GM18526 (cell line): Measurements from ENCODE around the gene HEYL.

Experiments
- POLR2A ChIP-seq: IDR thresholded peaks from 3 replicates; pipeline ENCODE4 v1.6.1; 2011; ENCODE audit not compliant: insufficient read length; ENCODE audit errors: extremely low read depth

Gene HEYL

DNA sequence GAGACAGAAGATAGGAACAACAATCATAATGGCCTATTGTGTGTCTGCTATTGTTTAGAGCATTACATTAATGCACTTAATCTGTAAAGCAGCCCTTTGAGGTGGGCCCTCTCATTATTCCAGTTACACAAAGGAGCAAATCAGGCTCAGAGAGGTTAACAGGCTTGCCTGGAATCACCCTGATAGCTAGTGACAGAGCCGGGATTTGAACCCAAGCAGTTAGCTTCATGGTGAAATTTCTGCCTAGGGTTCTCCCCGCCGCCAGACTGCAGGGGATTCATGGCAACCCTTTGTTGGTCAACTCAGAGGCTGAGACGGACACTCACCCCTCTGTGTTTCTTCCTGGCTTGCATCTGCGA lies 7.1 kb downstream of the HEYL start:
- TF ChIP-seq POLR2A, result no peak

- no peak for TF ChIP-seq POLR2A
Observed at GRCh38 chr1:39631361-39632322, 7.8 kb downstream of the HEYL start.

DNA sequence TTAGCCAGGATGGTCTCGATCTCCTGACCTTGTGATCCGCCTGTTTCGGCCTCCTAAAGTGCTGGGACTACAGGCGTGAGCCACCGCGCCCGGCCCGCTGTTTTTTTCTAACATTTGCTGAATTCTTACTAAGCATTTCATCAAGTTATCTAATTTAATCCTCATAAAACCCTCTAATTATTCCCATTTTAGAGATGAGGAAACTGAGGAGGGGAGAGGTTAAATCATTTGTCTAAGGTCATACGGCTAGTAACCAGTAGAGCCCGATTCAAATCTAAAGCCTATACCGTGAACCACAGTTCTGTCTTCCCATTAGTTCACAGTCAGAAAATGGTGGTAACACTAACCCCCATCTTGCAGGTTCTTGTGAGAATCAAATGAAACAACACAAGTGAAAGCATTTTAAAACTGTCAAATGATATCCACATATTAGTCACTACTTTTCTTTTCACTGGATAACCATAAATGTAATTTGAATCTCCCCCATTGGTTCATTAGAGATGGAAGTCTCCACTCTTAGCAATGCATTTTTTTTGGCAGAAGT lies 10.6 kb downstream of the HEYL start:
- TF ChIP-seq POLR2A, result no peak

GRCh38 chr1:39626646-39627045 lies 12.8 kb downstream of the HEYL start:
- TF ChIP-seq POLR2A, result no peak

- TF ChIP-seq POLR2A, result no peak
Observed at GRCh38 chr1:39625462-39626273, 13.8 kb downstream of the HEYL start.

DNA sequence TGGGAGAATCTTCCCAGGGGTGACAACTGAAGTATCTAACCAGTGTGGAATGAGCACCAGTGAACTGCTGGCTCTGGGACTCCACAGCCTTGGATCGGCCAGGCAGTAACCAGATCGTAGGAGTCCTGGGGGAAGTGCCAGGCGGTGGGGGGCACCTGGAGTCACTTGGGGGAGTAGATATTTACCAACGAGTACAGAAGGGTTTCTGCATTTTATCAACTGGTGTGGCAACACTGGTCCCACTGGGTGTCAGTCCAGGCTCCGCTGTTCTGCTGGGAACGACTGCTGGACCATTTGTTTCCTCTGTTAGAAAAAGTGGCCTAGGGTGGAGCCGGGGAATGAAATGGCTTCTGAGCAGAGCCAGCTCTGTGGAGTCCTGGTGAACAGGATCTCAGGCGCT lies 14.4 kb downstream of the HEYL start:
- TF ChIP-seq POLR2A, result no peak

- no peak for TF ChIP-seq POLR2A
Observed at GRCh38 chr1:39623053-39623452, 16.4 kb downstream of the HEYL start.

- TF ChIP-seq POLR2A, result no peak
Observed at GRCh38 chr1:39622427-39622826, 17.0 kb downstream of the HEYL start.

- TF ChIP-seq POLR2A, result no peak
Observed at GRCh38 chr1:39620659-39621165, 18.7 kb downstream of the HEYL start.

DNA sequence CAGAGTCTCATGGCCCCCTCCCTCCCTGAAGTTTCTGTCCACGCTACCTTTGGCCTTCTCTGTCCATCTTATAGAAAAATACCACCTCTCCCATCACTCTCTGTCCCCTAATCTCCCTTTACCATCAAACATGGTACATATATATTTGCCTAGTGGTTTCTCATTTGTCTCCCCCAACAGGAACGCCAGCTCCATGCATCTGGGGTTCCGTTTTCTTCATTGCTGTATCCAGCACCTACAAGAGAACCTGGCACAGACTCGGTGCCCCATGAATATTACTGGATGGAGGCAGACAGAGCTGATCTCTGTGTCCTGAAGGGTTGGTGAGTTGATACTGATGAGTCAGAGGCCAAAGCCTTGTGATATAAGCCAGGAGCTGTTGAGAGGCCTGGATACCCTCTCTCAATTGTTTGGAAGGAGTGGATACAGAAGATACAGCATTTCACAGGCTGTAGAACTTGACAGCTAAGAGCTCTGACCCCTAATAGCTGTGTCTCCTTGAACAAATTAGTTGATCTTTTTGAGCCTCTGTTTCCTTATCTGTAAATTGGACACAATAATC lies 21.9 kb downstream of the HEYL start:
- TF ChIP-seq POLR2A, result no peak

- TF ChIP-seq POLR2A, result no peak
Observed at GRCh38 chr1:39615086-39615673, 24.3 kb downstream of the HEYL start.

- no peak for TF ChIP-seq POLR2A
Observed at GRCh38 chr1:39614488-39614887, 25.0 kb downstream of the HEYL start.

DNA sequence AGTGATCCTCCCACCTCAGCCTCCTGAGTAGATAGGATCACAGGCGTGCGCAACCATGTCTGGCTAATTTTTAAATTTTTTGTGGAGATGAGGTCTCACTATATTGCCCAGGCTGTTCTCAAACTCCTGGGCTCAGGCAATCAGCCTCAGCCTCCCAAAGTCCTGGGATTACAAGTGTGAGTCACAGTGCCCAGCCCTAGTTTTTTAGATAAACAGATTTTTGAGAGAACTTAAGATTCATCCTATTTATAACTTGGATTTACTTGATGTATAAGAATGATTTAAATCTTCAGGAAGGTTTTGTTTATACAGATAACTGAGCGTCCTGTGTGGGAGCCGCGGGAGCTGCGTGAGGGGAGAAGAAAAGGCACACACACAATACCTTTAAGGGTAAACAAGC lies 26.2 kb downstream of the HEYL start:
- TF ChIP-seq POLR2A, result no peak

DNA sequence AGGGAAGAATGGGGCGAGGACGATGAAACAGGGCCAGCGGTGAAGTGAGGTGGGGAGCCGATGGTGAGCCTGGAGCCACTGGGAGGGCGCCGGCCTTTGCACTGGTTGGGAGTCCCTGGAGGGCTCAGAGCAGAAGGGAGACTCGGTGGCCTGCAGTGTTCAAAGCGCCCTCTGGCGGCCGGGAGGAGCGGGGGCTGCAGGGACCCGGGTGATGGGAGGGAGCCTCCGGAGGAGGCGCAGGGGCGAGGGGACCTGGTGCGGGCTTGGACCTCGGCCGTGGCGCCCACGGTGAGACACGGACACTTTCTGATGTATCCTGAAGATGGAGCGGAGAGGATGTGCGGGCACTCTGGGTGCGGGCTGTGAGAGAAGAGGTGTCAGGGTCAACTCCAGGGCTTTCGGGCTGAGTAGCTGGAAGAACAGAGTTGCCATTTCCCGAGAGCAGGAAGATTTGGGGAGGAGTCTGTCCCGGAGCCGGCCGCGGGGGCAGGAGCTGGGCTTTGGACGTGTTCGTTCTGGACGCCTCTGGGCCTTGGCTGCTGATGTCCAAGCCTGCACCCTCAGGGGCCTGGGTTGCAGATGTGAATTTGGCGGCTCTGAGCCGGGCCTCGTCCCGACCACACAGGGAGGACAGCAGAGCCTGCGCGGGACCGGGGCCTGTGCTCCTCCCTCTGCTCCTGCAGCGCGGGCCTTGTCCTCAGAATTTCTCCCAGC lies 29.7 kb downstream of the HEYL start:
- no peak for TF ChIP-seq POLR2A
